HG02678 (cell line): Measurements from ENCODE around the gene SPDYC.

ENCODE experiments used
- ATAC-seq: cut with Tn5 transposase; IDR thresholded peaks from one replicate; pipeline ENCODE4 v1.9.1; 2021; ENCODE audit warnings: mild to moderate bottlenecking, moderate library complexity; ENCODE audit not compliant: unreplicated experiment

SPDYC gene, protein sequence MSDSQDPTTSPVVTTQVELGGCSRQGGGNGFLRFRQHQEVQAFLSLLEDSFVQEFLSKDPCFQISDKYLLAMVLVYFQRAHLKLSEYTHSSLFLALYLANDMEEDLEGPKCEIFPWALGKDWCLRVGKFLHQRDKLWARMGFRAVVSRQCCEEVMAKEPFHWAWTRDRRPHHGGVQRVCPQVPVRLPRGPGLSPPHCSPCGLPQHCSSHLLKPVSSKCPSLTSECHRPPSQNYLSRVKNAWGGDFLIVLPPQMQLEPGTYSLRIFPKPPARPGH

DNA sequence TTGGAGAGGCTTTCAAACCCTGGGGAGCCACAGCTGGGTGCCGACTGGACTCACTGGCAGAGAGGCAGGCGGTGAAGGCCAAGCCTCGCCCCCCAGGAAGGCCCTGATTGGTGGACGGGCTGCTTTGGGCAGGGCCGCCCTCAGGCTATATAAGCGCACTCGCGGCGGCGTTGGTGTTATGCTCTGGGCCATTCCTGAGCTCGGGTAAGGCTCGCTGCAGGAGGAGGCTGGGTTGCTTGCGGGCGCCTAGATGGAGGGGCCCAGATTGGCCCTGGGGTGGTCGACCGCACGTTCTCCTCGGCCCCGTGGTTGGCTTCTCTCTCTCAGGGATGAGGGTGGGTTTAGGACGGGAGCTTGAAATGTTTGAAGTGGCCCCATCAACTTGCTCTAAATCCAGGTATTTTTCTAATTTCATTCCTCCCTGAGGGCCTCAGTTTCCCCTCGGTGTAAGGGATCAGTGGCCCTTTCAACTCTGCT lies at the start of gene SPDYC:
SPDYC (plus strand) TSS at position 176 of the 477 bp plus-strand sequence. CDS start 1,125 bp downstream, outside the sequence.
- ATAC-seq: no peak

DNA sequence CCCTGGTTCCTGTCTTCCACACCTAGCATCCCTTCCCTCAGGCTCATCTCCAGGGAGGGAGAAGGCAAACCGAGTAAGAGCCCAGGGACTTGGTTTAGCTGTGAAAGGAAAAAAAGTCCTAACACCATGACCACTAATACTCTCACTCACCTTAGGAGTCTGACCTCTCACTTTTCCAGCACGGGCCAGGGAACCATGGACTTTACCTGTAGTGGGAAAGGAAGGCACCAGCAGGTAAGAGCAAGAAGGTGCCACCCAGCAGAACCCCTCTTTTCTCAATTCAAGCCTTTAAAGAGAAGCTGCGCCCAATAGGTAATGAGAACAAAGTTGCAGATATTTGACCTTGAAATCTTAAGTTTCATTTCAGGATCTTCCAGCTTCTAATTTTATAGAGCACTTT lies 49.2 kb upstream of the SPDYC start:
- ATAC-seq: no peak

DNA sequence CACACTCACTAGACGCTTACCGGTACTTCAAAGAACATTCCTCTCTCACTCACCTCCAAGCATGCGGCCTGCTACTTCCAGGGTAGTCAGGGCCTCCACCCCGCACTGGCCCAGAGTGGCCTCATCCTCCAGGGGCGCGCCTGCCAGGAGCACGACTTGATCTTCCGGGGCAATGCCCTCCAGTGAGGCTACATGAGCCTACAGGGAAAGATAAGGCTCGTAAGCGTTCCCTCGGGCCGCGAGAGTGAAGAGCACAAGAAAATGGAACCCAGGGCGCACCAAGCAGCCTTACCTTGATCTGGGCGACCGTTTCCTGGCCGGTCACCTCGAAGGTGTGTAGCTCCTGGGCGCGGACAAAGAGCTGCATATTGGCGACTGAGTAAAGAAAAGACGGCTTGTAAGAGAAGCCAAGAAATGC lies 48.6 kb upstream of the SPDYC start:
- no peak for ATAC-seq

- ATAC-seq: peak; percentile 72
Observed at GRCh38 chr11:65121865-65122696, 48.0 kb upstream of the SPDYC start, which contains the start of the genes FAU and MRPL49. Gene FAU (minus strand): TSS chr11:65122134. CDS start chr11:65121813, 321 bp downstream. Gene MRPL49 (plus strand): TSS chr11:65122321. CDS start chr11:65122347, 26 bp downstream.

DNA sequence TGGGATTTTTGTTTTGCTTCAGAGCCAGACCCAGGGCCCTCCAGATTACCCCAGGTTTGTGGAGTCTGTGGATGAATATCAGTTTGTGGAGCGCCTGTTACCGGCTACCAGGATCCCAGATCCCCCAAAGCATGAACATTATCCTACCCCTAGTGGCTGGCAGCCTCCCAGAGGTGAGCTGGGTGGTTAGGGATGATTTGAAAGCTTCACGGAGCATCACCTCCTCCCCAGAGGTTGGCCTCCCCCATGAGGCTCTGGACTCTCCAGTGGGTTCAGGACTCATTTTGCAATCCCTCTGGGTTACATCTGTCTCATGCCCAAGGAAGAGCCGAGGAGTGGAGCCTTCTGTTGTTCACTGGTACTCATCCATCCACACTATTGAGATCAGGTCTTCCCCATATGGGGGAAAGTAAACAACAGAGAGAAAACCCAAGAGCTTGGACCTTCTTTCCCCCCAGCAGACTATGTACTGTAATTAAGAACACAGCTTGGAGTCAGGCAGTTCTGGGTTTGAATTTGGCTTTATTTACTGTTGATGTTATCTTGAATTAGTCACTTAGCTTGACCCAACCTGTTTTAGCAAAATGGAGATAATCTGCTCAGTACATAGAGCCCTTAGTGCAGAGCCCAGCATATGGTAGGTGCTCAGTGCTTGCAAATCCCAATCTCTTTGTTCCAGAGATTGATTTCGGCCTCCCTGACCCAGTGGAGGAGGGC lies 45.4 kb upstream of the SPDYC start:
- no peak for ATAC-seq

- ATAC-seq: no peak
Observed at GRCh38 chr11:65125197-65126056, 44.6 kb upstream of the SPDYC start.

DNA sequence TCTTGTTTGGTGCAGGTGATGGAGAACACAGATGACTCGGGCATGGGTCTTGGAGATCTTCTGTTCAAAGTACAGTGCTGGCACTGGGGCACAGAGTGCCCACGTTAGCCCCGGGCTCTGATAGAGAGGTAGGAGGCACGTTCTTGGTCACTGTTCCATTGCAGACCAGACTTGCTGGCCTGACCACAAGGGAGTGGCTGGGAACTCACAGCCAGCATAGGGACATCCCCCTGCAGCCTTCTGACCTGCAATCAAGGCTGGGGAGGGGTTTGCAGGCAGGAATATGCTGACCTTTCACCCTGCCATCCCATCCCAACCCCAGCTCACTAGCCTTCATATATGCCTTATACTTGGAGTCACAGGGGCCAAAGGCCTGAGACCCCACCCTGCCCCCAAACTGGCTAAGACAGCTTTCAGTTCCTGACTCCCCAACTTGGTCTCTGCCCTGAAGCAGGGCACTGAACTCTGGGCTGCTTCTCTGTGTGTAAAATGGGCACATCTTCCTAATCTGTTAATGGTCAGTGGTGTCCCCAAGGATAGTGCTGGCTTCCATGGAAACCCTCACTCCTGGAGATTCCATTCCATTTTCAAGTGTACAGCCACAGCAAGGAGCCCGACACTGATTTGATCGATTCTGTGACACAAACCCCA lies 43.3 kb upstream of the SPDYC start:
- ATAC-seq: no peak

DNA sequence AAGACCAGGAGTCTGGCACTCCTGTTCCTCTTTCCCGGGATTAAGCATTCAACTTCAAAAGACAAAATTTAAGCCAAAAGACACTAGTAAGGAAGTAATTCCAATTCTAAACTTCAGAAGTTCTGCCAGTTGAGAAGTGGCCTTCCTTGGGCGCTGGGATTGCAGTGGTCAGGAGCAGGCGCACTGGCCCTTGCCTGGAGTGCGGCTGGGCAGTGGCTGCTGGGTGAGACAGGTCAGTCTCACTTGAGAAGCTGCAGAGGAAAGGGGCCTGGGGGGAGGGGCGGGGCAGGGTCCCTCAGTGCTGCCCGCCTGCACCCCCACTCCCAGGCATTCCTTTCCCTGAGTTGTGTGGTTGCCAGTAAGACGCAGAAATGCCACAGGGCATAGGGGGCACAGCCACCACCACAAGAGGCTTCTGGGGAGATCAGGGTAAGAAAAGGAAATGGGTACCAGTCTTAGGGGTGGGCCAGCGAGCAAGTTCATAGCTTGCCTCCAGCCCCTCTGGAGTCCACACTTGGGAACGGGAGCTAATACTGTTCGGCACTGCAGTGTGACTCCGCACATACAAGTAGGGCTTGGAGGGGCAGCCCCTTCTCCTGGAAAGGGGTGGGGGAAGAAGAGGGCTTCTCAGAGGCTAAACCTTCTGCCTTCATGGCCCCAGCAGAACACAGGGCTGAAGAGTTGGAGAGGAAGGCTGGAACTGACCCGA lies 42.4 kb upstream of the SPDYC start:
- no peak for ATAC-seq

- no peak for ATAC-seq
Observed at GRCh38 chr11:65128182-65129145, 41.6 kb upstream of the SPDYC start.

- ATAC-seq: no peak
Observed at GRCh38 chr11:65129649-65130441, 40.2 kb upstream of the SPDYC start.

DNA sequence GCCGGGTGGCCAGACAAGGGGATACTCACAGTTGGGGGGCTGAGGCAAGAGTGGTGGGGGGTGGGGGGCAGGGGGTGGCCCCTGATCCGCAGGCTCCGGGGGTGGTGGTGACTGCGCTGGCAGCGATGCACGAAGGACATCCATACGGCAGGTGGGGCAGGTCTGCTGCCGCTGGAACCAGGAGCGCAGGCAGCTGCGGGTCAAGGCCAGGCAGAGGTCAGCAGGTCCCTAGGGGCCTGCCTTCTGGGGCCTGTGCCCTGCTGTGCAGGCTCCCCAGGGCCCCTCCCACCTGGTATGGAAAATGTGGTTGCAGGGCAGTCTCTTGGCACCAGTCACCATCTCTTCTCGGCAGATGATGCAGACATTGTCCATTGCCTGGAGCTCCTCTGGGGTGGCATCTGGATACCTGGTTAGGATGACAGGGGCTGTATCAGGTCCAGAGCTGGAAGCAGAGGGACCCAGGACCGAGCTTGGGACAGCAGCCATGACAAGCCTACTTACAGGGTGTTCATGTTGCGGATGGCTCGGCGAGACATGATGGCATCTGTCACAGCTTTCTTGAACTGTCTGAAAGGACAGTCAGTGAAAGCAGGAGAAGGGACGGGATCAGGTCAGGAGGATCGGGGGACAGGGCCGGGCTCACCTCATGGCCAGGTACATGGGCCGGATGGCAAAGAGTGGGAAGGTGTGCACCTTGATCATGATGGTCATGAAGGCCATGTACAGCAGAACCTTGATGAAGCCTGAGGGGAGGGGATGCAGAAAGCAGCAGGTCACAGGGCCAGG lies 39.2 kb upstream of the SPDYC start:
- no peak for ATAC-seq

- no peak for ATAC-seq
Observed at GRCh38 chr11:65131417-65131776, 38.6 kb upstream of the SPDYC start.

DNA sequence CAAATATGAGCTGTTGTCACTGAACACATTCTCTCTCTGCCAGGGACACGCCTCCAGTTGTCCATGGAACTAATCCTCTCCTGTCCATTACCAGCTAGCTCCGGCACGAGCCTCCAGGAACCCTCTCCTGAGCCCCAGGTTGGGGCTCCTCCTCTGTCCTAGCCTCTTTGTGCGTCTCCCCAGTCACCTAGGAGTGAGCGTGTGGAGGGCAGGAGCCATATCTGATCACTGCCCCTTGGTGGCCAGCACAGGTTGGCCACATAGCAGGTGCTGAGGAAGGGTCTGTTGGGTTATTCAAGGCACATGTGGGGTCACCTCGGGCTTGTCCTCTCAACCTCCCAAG lies 38.2 kb upstream of the SPDYC start:
- ATAC-seq: no peak

DNA sequence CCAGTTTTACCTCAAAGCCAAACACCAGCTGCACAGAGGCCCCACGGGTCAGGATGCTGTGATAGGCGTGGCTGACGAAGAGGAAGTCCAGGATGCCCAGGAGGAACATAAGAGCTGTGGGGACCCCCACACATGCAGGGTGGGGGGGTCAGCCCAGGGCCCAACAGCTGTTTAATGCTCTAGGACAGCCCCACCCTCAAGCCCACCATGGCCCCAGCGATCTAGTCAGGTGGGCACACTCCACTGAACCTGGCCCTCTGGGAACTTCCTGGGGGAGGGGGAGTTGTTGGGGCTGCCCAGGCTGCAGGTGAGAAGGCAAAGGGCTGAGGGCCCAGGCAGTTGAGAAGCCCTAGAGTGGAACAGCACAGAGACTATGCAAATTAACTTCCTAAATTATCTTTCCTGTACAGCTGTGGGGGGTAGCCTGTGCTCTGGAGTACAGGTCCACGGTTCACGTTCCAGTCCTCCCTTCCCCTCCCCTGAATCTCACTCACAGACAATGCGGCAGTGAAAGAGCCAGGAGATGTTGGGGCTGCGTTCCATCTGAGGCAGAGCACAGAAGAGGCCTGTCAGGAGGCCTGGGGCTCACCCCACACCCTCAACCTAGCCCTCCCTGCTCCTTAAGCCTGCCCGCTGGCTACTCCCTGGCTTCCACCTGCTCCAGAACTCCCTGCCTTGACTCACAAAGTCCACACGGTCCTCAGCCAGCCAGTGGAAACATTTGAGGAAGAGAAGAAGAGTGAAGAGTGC lies 37.6 kb upstream of the SPDYC start:
- ATAC-seq: peak; percentile 48

DNA sequence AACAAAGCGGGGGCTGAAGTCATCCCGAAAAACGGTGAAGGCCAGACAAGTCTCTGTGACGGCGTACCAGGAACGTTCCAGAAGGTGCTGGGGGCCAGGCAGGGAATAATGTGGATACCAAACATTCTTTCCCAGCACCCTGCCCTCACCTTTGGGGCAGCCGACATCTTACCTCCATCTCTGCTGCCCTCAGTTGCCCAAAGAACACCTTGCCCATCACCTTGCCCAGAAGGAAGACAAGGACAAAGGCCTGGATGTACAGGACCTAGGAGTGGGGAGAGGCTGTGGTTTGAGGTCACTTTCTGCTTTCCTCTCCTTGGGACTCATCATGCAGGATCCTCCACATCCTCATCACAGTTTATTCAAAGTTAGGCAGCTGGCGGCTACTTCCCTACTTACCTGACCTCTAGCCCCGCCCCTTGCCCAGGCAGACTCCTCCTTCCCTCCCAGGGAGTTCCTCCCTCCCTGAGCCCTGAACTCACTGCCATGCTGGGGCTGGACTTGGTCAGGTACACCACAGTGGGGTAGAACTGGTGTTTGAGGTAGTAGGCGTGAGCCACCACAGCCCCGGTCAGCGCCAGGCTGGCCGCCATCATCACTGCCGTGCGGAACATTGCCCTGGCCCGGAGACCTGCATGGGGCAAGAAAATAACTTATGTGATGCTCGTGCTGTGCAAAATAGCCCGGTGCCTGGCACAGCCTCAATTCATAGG lies 36.9 kb upstream of the SPDYC start:
- ATAC-seq: peak; percentile 24
